Cardiac septum (tissue), 1 donor: ENCODE measurements around the gene MTHFD1. TPM values are rescaled to one million over a fixed set of nuclear protein-coding genes. Genes with fewer than 3 reads are reported as not detected.

Experiments used
- DNase-seq: peaks from one replicate; pipeline ENCODE4 v3.0.0-alpha.2; 2020; ENCODE audit warnings: low spot score
- intact Hi-C: fragments of 100-400 bp; cut with DNase I; formaldehyde crosslinking; loops from one replicate; pipeline ENCODE4 v1.14.0; 2022
- total RNA-seq: library from RNA; stranded (reverse); fragmentation: NEBNext Ultra II Directional; extraction: Animal tissue kit (Norgen Biotek cat#: 25700); gene quantifications from one replicate; pipeline ENCODE4 v1.2.1, GENCODE V29; 2021
- donor health status: DM: no; HTN: no; CAD: no.

The MTHFD1 gene
- total RNA-seq, 1 donor from 2014 or later, result 46.3 TPM

DNA sequence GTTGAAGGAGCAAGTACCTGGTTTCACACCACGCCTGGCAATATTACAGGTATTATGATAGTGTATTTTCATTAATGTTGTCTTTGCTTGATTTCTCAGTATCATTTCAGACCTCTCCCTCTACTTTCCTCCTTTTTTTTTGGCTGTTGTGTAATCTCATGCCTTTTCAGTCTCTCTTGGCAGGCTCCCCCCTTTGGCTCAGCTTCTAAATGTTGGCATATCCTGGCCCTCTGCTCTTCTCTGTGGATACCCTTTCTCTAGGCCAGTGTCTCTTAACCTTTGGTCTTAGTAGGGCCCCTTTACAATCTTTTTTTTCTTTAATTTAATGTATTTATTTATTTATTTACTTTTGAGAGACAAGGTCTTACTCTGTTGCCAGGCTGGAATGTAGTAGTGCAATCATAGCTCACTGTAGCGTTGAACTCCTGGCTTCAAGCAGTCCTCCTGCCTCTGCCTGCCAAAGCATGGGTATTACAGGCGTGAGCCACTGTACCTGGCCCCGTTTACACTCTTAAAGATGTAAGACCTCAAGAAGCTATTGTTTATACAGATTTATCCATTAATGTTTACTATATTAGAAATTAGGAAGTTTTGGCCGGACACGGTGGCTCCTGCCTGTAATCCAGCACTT, 12.8 kb downstream of the MTHFD1 start:
- no peak for DNase-seq

DNA sequence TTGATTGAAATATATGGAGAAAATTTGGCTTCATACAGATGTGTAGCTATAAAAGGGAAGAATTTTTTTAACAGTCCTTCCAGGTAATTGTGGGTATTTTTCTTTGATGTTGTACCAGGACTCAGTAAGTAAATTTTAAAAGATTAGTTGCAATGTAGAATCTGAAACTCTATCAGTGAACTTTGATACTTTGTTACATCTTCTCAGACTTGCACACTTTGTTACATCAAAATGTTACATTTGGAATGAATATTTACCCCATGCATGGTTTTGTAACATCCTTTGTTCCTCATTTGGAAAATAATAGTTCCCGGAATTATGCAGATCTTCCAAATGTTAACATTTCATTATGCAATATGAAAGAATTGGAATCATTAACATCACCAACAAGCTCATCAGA, 13.8 kb downstream of the MTHFD1 start:
- intact Hi-C loops, result no loop called here
- no peak for DNase-seq

More for the DNA sequence above, 12.8 kb downstream of the MTHFD1 start:
- intact Hi-C loops, result no loop called here

DNA sequence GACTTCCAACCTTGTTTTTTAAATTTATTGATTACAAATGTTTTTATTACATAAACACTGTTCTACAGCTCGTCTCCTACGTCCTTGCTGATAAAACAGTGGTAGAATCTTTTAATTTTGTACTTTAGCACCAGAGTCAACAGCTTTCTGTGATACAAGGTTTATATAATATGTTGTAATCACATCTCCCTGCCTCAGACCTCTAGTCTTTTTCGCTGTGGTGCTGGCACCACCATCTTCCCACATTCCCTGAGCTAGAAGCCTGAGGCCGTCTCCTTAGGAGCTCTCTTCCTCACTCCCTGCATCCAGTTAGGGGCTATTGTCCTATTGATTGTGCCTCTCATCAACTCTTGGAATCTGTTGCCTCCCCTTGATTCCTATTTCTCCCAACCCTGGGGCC, 17.1 kb downstream of the MTHFD1 start:
- DNase-seq, result no peak
- intact Hi-C loops, result no loop called here

DNA sequence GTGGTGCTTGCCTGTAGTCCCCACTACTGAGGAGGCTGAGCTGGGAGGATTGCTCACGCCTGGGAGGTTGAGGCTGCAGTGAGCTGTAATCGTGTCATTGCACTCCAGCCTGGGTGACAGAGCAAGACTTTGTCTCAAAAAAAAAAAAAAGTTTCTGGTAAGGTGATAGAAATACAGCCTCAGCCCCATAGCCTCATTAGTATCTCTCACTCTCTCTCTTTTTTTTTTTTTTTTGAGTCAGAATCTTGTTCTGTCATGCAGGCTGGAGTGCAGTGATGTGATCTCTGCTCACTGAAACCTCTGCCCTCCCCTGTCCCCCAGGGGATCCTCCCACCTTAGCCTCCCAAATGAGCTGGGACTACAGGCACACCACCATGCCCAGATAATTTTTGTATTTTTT, 19.2 kb downstream of the MTHFD1 start:
- intact Hi-C loops, result no loop called here

DNA sequence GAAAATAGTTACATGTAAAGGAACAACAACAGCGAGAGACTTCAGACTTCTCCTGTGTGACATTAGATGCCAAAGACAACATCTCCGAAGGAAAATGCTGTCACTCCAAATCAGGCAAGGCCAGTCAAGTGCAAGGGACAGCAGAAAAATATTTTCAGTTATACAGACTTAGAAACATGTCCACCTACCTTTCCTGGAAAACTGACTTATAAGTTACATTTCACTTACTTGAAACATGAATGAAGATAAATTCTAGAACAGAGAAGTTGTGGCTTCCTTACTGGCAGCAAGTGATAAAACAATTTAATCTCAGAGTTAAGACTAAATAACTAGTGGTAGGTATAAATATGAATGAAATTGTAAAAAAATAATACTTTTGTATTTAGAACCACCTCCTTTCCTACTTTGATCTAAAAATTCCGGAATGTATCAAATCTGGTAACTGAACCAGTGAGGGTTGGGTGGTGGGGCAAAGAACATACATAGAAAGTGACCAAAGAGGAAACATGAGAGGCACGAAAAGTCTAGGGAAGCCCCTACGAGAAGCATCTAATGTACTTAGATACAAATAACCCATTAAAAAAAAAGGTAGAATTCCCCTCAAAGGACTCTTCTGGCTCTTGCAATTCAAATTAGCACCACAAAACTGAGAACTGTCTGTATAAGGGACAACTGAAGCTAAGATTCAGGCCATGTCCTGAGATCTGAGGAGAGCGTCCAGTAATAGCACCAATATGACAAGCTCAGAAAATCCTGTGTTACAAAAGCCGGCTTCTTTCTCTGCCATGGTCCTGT, 21.2 kb downstream of the MTHFD1 start:
- DNase-seq, result no peak
- intact Hi-C loops, result no loop called here

More for the DNA sequence above, 19.2 kb downstream of the MTHFD1 start:
- no peak for DNase-seq

DNA sequence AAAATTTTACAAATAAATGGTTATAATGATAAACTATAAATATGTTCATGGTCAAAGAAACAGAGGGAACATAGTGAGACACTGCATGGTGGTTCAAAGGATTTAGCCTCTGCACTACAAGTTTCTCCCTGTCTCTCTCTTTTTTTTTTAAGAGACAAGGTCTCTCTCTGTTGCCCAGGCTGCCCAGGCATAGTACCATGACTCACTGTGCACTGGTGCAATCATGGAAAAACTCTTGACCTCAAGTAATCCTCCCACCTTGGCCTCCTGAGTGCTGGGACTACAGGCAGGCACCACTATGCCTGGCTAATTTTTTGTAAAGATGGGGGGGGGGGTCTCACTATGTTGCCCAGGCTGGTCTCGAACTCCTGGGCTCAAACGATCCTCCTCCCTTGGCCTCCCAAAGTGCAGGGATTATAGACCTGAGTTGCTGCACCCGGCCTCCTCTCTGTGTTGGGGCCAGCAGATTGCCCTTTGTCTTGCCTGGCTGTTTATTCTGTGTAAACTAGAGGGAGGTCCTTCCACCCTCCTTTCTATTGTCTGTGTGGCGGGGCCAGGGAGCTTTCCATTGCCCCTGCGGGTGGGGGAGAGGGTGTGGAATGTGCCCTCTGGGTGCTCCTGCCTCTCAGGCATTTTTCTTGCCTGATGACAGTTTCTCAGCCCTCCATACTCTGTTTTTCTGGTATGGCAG, 22.1 kb downstream of the MTHFD1 start:
- intact Hi-C loops, result no loop called here
- DNase-seq, result no peak

DNA sequence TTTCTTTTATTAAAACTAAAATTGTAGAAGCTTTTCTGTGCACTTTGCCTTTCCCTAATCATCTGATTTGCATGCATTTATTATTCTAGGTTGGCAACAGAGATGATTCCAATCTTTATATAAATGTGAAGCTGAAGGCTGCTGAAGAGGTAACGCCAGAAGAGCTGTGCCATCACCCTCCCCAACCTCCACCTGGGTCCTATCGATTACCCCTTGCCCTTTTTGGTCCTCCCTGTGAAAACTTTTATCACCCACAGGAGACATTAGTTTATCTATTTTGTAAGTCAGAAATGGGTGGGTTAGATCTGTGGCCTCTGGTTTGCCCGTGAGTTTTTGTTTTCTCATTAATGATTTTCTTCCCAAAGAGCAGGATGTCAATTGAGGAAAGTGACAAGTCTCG, 22.8 kb downstream of the MTHFD1 start:
- DNase-seq, result no peak
- intact Hi-C loops, result no loop called here

DNA sequence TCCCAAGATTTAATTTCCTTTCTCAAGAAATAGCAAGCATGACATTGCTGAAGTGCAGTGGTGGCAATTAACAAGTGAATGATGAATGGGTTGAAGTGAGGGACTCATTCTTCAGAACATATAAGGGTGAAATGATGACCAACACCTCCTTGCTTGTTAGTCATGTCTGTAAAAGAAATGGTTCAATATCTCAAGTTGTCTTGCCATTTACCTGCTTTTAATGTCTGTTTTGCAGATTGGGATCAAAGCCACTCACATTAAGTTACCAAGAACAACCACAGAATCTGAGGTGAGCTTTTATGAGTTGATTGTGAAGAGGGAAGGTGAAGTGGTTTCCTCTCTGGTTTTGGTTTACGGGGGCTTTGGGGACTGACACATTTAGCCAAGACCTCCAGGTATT, 24.1 kb downstream of the MTHFD1 start:
- intact Hi-C loops, result no loop called here
- no peak for DNase-seq

DNA sequence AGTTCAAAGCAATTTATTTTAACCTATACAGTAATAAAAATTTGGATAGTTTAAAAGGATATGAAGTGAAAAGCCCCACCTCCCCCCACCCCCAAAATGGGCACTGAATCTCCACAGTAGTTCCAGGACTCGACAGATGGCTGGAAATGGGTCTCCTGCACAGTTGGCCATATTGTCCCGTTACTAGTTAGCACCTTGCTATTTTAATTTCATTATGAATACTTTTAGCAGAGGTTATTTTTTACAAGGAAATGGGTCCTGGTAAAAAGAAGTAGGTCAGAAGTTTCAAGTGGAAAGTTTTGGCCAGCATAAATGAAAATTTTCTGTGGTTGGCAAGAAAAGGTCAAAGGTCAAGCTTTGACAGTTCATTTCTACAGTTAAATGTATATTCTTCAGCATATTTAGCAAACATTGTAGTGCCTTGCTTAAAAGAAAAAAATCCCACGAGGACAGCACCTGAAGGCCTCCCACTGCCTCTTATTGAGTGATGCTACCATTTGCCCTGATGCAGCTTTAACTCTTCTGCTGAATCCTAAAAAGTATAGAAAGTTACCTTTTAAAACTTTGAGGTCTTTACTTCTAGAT, 28.3 kb downstream of the MTHFD1 start:
- DNase-seq, result no peak
- intact Hi-C loops, result no loop called here

DNA sequence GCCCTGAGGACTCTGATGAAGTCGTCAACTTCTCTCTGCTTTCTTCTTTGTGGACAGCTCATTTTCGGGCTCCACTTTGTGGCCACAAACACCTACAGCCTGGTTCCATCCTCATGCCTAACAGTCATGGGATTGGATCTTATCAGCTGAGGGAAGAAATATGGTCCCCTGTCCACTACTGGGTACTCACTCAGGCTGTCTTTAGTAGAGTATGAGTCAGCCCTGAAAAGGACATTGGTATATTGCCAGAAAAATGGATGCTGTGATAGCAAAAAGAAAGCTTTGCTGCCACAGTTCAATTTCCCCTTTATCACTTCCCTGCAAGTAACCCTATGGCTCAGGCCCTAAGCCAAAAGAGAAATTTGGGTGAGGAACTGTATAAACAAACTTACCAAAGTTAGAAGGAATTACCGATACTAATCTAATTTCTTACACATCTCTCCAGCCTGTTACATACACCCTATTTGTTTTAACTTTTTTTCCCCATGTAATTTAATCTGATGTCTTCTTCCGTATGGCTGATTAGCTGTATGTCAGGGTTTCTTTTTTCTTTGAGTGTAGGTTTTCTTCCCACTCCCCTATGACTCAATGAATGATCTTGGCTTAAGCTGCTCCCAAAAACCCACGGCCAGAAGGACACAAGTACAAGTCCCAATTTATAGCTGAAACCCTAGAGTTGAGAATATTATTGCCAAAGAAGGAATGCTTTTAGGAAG, 29.1 kb downstream of the MTHFD1 start:
- intact Hi-C loops, result no loop called here
- no peak for DNase-seq

DNA sequence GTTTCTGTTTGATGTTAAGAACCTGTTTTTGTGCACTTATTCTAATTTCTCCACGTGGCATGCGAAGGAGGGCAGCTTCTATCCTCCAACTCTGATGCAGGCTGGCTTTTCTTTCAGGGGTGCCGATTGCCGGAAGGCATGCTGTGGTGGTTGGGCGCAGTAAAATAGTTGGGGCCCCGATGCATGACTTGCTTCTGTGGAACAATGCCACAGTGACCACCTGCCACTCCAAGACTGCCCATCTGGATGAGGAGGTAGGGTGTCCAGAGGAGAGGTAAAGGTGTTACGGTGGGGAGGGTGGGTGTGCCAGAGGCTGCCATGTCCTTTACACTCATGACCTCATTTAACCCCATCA, 29.6 kb downstream of the MTHFD1 start:
- intact Hi-C loops, result no loop called here
- no peak for DNase-seq

DNA sequence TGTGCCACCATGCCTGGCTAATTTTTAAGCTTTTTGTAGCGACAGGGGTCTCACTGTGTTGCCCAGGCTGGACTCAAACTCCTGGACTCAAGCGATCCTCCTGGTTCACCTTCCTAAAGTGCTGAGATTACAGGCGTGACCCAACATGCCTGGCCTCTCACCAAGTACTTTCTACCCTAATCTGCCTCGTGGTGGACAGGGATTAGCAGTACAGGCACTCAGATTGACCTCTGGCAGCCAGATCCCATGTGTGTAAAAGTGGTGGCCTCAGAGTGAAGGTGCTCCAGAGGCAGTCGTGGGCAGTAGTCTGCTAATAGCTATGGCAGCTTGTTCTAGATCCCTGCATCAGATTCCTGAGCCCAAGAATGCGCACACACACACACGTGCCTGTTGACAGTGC, 30.9 kb downstream of the MTHFD1 start:
- no peak for DNase-seq
- intact Hi-C loops, result no loop called here

DNA sequence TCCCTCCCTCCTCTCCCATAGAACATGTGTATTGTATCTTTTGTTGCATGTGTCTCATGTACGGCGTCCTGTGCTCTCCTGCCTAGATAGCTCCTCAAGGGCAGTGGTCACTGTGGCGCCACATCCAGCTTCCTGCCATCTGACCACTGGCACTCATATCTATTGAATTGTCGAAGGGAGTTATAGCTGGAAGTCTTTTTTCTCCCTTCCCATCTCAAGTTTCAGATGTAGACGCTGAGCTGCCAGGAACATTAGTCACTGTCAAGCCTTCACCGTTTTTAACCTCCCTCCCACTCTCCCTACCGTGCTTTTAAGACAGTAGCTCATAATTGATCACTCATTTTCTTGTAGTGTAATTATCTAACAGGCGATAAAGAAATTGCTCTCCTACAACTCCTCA, 33.0 kb downstream of the MTHFD1 start:
- intact Hi-C loops, result no loop called here
- DNase-seq, result no peak

DNA sequence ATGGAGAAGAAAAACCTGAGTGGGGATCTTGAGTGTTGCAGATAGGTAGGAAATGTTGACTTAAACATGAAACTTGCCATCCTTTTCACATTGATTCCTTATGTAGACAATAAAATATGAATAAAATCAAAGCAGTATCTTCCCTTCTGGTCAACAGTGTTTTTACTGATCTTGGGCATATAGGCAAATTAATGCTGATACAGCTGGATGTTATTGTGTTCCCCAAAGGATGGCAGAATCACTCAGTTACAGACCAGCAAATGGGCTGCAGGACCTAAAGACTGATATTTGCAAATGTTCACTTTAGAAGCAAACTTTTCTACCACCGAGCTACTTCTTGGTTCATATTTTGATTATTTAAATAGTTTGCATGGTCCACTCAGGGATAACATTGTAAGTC, 33.9 kb downstream of the MTHFD1 start:
- no peak for DNase-seq
- intact Hi-C loops, result no loop called here

DNA sequence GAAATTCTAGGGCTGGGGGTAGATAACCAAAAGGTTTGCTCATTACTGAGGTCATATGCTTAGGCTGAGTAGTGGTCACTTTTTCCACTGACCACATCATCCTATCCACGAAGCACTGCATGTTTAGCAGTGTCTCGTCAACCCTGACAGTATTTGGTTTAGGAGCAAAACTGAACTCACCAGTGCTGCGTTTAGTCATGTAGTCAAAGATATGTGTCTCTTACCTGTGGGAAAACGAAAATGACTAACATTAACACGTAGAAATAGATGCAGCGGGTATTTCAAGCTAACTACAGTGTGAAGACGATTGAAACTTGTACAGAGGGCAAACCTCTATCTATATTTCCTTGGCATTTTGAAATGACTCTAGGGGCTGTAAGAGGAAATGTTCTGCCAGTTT, 34.6 kb downstream of the MTHFD1 start:
- no peak for DNase-seq
- intact Hi-C loops, result no loop called here

DNA sequence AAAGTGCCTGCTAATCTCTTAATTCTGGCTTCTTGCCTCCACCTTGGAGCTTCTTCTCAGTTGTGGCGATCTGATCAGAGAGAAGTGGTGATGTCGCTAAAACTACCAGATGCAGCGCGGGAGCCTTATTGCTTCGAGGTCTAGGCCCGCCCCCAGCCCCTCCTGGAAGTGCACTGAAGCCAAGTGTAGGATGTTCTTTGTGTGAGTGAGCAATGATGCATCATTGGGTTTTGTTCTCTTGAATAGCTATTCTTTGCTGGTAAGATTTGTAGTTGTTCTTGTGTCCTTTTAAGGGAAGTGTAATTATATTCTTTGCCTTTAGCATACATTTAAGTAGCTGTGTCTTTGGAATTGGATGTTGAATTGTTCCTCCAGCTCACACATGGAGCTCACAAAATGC, 35.8 kb downstream of the MTHFD1 start:
- DNase-seq, result no peak
- intact Hi-C loops, result no loop called here

DNA sequence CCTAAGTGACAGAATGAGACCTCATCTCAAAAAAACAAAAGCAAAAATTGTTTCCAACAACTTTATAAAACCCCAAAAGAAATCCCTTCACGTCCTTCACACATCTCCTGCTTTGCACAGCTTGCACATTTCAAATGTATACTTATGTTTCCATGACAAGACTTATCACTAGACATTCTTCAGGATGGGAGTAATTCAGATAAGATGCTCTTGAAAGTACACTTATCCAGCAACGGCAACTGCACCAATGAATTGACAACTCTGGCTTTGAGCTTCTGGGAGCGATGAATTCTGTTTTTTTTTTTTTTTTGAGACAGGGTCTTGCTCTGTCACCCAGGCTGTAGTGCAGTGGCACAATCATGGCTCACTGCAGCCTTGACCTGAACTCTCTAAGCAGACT, 46.4 kb downstream of the MTHFD1 start:
- no peak for DNase-seq
- intact Hi-C loops, result loop anchor here (5.0 to 10.0 kb wide), 2 partner anchors 43 to 200 kb away; no protein-coding TSS in a partner anchor

DNA sequence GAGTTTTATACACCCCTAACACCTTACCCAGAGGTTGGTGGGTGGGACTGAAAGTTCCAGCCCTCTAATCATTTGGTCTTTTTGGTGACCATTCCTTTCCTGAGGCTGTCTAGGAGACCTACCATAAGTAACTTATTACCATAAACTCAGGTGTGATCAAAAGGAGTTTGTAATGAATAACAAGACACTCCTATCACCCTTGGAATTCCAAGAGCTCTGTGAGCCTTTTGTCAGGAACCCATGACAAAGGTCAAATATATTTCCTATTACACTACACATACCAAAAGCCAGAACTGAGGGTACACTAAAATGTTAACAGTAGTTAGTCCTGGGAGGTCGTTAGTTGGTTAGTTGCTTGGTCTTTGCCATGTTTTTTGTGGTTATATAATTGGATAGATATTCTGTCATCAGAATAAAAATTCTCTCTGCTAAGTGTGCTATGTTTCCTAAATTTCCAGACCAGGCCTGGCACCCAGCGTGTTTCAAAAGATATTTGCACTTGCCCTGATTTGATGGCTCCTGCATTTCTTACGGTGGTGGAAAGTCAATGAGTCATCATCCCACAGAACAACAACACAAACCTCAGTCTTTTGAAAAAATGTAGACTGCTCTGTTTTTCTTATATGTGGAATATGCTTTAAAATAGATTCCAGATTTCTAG, 50.2 kb downstream of the MTHFD1 start:
- intact Hi-C loops, result loop anchor here (10.0 kb wide), 1 partner anchor 196 kb away; no protein-coding TSS in a partner anchor
- no peak for DNase-seq

DNA sequence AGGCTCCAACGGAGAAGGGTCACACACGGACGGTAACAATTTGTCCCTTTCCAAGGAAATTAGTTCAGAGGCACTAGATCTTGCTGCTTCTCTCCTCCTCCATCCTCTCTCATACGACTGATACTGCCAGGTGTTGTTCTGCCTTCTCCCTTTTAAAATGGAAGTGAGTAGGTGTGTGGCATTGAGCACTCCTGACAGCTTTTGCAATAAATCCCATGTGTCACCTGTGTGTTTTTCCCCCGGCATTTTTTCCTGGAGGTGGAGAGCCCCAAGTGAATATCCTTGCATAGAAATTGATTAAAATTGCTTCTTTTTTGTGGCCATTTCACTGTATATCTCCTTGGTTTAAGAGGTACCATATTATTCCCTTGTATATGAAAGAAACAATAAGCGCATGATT, 51.0 kb downstream of the MTHFD1 start:
- intact Hi-C loops, result loop anchor here (10.0 kb wide), 1 partner anchor 196 kb away; no protein-coding TSS in a partner anchor
- no peak for DNase-seq
